LNCAP (cell line): Measurements from ENCODE around the gene PDE1C.

Source experiments
- TF ChIP-seq, protein P1 (sequence below): fragments of 450-650 bp; IDR thresholded peaks from 2 replicates; pipeline ENCODE4 v1.5.1; 2017; ENCODE audit warnings: mild to moderate bottlenecking

Gene PDE1C

DNA sequence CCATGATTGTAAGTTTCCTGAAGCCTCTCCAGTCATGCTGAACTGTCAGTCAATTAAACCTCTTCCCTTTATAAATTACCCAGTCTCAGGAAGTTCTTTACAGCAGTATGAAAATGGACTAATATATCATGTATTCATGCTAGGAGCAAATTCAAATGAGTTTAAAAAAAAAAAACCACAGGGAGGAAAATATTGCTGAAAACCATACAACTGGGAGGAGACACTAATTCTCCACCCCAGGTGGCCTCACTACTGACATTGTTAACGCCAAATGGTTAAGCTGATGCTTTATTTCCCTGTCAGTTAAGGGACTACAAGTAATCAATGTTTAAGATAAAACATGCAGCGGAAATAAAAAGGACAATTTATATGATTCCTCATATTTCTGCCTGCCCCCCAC, 55.1 kb downstream of the PDE1C start:
- TF ChIP-seq, protein P1, sequence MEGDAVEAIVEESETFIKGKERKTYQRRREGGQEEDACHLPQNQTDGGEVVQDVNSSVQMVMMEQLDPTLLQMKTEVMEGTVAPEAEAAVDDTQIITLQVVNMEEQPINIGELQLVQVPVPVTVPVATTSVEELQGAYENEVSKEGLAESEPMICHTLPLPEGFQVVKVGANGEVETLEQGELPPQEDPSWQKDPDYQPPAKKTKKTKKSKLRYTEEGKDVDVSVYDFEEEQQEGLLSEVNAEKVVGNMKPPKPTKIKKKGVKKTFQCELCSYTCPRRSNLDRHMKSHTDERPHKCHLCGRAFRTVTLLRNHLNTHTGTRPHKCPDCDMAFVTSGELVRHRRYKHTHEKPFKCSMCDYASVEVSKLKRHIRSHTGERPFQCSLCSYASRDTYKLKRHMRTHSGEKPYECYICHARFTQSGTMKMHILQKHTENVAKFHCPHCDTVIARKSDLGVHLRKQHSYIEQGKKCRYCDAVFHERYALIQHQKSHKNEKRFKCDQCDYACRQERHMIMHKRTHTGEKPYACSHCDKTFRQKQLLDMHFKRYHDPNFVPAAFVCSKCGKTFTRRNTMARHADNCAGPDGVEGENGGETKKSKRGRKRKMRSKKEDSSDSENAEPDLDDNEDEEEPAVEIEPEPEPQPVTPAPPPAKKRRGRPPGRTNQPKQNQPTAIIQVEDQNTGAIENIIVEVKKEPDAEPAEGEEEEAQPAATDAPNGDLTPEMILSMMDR, result no peak

DNA sequence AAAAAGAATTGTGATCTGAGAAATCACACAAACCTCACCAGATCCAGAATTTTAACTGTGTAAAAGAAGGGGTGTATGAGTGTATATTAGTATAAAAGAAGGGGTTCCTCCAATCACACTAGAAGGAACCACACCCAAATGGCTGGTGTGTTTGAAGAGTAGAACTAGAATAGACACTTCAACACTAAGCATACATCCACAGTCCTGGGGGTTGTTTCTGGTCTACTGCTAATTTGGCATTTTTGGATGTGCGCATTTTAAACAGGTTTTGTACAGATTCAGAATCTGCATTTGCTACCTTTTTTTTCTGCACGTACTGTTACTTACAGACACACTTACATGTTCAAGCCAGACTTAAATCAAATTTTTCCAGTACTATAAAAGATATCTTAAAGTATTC, 64.6 kb downstream of the PDE1C start:
- TF ChIP-seq, protein P1, result no peak

DNA sequence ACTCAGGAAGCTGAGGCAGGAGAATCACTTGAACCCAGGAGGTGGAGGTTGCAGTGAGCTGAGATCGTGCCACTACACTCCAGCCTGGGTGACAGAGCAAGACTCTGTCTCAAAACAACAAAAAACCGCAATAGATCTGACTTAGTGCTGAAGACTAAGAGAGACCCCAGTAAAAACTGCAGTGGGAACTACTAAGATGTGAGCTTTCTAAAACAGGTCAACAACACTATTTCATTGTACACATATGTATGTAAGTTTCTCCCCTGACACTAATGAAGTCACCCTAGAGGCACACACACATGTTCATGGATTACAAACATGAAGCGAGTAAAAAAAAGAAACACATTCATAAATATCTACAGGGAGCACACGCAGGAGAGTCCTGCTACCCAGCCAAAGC, 68.3 kb downstream of the PDE1C start:
- TF ChIP-seq, protein P1, result no peak

DNA sequence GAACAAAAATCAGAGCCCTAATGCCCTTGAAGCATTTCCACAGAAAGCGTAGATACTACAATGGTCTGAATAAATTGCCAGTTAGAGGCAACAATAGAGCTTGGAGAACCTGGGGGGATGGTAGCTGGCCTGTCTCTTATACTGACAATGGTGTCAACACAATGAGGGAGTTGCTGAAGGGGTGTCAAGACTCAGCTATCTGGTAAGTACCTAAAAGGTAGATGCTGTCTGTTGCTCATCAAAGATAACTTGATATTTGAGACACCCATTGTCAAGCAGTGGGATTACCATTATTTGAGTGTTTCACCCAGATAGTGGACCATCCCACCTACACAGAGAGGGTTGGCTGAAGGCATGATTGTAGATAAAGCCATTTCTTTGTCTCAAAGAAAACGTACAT, 72.8 kb downstream of the PDE1C start:
- TF ChIP-seq, protein P1, result no peak

DNA sequence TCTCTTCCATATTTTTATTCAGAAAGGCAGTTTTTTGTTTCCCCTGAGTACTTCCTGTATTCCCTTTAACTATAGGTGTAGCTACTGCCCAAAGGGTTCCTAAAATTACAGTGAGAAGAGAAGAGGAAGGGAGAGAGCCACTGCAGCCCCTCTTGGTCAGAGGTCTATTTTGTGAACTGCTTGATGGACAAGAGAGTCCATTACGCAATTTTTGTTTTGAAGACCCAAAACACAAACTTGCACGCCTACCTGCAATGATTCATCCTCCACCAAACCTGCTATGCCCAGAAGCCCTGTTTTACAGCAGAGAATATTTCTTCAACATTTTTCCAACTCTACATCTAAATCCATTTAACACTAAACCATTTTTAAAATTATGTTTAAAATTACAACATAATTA, 75.1 kb downstream of the PDE1C start:
- TF ChIP-seq, protein P1, result no peak

DNA sequence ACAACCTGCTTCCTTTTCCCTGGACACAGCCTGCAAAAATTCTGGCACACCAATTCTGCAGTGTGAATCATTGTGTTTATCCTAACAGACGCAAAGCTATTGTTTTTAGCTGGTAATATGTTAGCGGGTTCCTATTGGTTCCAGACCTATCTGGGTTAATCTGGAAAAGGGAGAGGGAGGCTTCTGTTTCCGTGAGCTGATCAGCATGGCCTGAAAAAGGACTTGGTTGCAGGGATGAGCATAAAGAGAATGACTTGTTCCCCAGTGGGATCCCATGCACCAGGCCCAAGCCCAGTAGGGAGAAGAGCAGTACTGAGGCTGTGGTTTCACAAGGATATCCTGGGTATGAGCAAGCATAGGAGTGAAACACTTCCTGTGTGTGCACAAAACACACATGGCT, 78.4 kb downstream of the PDE1C start:
- TF ChIP-seq, protein P1, result no peak

DNA sequence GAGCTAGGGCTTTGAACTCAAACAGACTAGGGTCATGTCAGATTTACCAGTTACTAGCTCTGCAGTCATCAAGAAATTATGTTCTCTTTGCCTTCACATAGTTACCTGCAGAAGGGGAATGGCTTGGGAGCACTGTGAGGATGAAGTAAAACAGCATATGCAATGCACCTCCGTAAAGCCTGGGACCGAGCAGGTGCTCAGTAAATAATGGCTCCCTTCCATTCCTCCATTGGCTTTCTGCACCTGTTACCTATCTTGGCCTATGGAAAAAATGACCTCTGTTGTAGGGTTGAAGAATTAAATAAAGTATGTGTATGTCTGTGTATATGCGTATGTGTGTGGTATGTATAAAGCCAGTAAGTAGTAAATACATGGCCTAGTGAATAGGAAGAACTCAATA, 78.8 kb downstream of the PDE1C start:
- TF ChIP-seq, protein P1, result no peak

DNA sequence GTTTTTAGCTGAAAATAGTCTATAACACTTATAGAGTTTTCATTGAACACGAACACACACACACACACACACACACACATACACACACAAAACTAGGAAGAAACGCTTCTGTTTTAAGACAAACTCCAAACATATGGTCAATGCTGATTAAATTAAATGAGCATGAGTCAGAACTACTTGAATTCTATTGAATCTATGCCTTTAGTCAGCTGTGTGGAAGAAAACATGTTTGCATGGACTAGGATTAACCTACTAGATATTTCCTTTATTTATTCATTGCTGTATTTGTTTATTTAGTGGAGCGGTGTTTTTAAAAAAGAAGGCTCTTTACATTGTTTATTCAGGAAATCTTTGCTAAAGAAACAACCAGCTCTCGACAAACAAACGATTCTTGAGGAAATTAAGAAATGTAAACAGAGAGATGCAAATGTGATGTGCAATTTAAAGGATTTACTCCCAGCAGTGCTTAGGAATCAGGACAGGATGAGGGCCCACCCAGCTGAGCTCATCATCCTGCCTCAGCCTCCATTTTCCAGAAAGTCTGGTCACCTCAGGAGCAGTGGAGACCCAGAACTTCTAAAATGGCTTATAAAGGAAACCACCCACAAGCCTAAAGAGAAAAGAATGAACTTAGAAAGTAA, 83.2 kb downstream of the PDE1C start:
- TF ChIP-seq, protein P1, result no peak
